ENCODE results near the gene PLXNC1. TPM values are rescaled to one million over a fixed set of nuclear protein-coding genes. Genes with fewer than 3 reads are reported as not detected.

The PLXNC1 gene
- total and polyA plus RNA-seq, 5 donors: 2.4 to 7.6 (median 5.1) TPM

GRCh38 chr12:94284046-94284445, 135.7 kb downstream of the PLXNC1 start:
- H3K4me3 ChIP-seq (ENCODE audit: low read length): no peak overlapping the region
- ATAC-seq: no peak

DNA sequence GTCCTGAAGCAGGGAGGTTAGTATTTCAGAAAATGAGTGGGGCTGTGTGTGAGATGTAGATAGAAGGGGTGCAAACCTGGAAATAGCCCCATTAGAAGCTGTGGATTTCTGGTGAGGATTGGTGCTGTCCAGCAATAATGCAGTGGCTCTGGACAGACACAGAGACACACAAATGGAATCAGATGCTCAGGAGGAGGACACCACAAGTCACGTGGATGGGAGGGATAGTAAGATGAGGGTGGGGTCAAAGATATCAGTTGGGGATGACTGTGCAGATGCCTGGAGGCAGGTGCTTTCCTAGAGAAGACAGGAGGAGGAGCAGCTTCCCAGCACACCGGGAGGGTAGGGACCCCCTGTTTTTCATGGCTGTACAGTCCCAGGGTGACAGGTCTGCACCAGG, 136.5 kb downstream of the PLXNC1 start:
- no peaks in the 10 kb centered on the region for H3K9me3 ChIP-seq (ENCODE audit: control insufficient read depth, low read length)
- no peak overlapping the region for H3K4me3 ChIP-seq (ENCODE audit: low read length)
- H3K4me1 ChIP-seq (ENCODE audit: control insufficient read depth, insufficient read depth, low read length): peaks cover 12% of the 10 kb centered on the region
- WGBS: 87% methylated on average over 2 of the region's 2 CpGs
- DNase-seq (no peak), ATAC-seq (no peak)
- no peak overlapping the region for H3K27ac ChIP-seq (ENCODE audit: low read length)
- no peaks in the 10 kb centered on the region for H3K27me3 ChIP-seq (ENCODE audit: control insufficient read depth, insufficient read depth)
- intact Hi-C loops (cut with DNase I): no loop called here

More at GRCh38 chr12:94284046-94284445, 135.7 kb downstream of the PLXNC1 start:
- Histone ChIP-seq H3K27ac (ENCODE audit: low read length) (no peak overlapping the region), H3K9me3 (ENCODE audit: control insufficient read depth, low read length) (no peaks in the 10 kb centered on the region), H3K4me1 (ENCODE audit: control insufficient read depth, insufficient read depth, low read length) (peaks cover 5% of the 10 kb centered on the region), H3K27me3 (ENCODE audit: control insufficient read depth, insufficient read depth) (no peaks in the 10 kb centered on the region)
- intact Hi-C loops (cut with DNase I): no loop called here
- DNase-seq: no peak
- 96% methylated on average over 1 of the region's 1 CpG for WGBS

DNA sequence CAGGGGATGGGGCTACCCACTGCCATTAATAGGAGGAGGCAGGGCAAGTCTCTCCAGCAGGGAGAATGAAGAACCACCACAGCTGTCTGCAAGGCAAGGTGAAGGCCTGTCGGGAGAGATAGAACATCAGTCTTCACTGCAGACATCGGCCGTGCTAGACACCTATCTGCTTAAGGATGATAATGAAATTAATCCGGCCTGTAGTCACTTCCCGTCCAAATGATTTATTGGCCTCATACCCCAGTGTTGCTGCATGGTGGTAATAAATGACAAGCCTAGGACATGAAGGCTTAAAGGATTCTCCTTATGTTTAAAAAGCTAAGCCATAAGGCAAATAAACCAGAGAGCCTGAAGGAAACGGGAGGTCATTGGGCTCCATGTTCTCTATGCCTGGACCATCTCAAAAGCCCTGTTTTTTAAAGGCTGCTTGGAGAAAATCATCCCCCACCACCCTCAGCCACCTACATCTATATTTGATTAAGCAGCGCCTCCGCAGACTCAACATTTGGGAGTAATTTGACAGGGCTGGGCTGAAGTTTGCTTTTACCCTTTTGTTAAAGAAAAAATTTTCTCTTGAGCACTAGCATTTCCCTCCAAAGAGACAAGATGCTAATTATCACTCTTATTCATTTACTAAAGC, 137.7 kb downstream of the PLXNC1 start:
- WGBS: 92% methylated on average over 8 of the region's 8 CpGs
- Histone ChIP-seq H3K4me3 (ENCODE audit: low read length) (no peak overlapping the region), H3K4me1 (ENCODE audit: control insufficient read depth, insufficient read depth, low read length) (peaks cover 17% of the 10 kb centered on the region), H3K27ac (ENCODE audit: low read length) (no peak overlapping the region), H3K27me3 (ENCODE audit: control insufficient read depth, insufficient read depth) (no peaks in the 10 kb centered on the region), H3K9me3 (ENCODE audit: control insufficient read depth, low read length) (no peaks in the 10 kb centered on the region)
- no peak for ATAC-seq
- intact Hi-C loops (cut with DNase I): no loop called here
- DNase-seq: no peak

- Histone ChIP-seq H3K27ac (ENCODE audit: low read length) (no peak overlapping the region), H3K4me3 (ENCODE audit: low read length) (no peak overlapping the region), H3K27me3 (ENCODE audit: control insufficient read depth, insufficient read depth) (no peaks in the 10 kb centered on the region), H3K9me3 (ENCODE audit: control insufficient read depth, low read length) (no peaks in the 10 kb centered on the region), H3K4me1 (ENCODE audit: control insufficient read depth, insufficient read depth, low read length) (peaks cover 17% of the 10 kb centered on the region)
- ATAC-seq: no peak
- intact Hi-C loops (cut with DNase I): no loop called here
- 74% methylated on average over 4 of the region's 4 CpGs for WGBS
- DNase-seq: no peak
These were observed 138.3 kb downstream of the PLXNC1 start for GRCh38 chr12:94286583-94287244.

DNA sequence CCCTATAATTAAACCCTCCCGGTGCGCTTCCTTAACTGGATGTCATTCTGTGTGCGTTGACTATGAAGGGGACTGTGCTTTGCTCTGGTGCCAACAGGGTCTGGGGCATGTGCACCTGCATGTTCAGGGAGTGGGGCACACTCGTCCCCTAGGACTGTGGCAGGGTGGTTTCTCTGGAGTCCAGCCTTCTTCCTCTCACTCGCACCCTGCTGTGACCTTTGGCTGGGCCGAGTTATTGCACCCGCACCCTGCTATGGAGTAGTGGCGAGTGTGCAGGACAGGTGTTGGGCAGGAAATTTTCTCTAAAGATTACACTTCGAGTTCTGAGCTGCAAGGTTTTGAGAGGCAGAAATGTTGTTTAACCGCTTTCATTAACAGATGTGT, 138.9 kb downstream of the PLXNC1 start:
- no peak for ATAC-seq
- 76% methylated on average over 10 of the region's 10 CpGs for WGBS
- Histone ChIP-seq H3K4me3 (ENCODE audit: low read length) (no peak overlapping the region), H3K27me3 (ENCODE audit: control insufficient read depth, insufficient read depth) (no peaks in the 10 kb centered on the region), H3K9me3 (ENCODE audit: control insufficient read depth, low read length) (no peaks in the 10 kb centered on the region), H3K27ac (ENCODE audit: low read length) (no peak overlapping the region), H3K4me1 (ENCODE audit: control insufficient read depth, insufficient read depth, low read length) (peaks cover 16% of the 10 kb centered on the region)
- intact Hi-C loops (cut with DNase I): no loop called here
- no peak for DNase-seq

DNA sequence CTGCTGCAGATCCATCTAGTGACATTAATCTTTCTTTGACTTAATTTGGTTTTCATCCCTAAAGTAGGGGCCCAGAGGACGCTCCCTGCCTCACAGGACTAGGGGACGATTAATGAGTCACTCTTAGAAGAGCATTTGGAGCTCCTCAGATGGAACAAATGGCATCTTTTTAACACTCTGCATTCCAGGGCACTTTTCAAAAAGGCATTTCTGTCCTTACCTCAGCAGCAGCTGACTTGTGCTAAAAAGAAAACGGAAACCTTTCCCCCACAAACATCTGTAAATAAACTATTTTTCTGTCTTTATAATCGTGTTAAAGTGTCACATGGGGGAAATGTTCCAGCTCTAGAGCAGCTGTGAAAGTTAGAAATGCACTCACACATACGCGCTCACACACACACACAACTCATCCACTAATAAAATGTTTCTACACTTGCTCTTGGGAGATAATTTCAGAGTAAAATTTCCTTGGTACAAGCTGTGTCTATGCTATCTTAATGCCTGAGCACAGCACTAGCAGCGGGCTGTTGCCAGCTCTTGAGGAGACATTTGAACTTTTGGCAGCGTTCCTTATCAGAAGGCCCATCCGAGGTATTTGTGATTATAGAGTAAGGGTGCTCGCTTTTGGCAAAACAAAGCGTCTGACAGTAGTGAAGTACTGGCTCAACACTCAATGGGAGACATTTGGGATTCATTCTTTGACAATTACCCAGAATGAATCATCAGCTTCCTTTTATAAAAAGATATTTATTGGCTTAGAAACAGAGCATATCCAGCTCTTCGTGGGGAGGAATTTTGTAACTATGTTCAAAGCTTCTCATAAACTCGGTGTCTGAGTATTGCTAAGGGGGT, 141.3 kb downstream of the PLXNC1 start:
- H3K27me3 ChIP-seq (ENCODE audit: control insufficient read depth, insufficient read depth): no peaks in the 10 kb centered on the region
- peaks cover 14% of the 10 kb centered on the region for H3K4me1 ChIP-seq (ENCODE audit: control insufficient read depth, insufficient read depth, low read length)
- peak overlapping the region; percentile 83 for H3K27ac ChIP-seq (ENCODE audit: low read length)
- intact Hi-C loops (cut with DNase I): loop anchor here in 1 of 4 donors (10.0 kb wide), 1 partner anchor 135 kb away; no protein-coding TSS in a partner anchor
- DNase-seq: peak in 2 of 3 donors; percentile 35 to 78
- no peaks in the 10 kb centered on the region for H3K9me3 ChIP-seq (ENCODE audit: control insufficient read depth, low read length)
- WGBS: 18% methylated on average over 13 of the region's 13 CpGs
- H3K4me3 ChIP-seq (ENCODE audit: low read length): no peak overlapping the region
- peak; percentile 74 to 75 for ATAC-seq

GRCh38 chr12:94290353-94290752, 142.0 kb downstream of the PLXNC1 start:
- intact Hi-C loops (cut with DNase I): loop anchor here in 1 of 4 donors (10.0 kb wide), 1 partner anchor 136 kb away; no protein-coding TSS in a partner anchor
- DNase-seq (peak in 2 of 3 donors; percentile 69 to 76), ATAC-seq (peak; percentile 67 to 76)
- H3K4me1 ChIP-seq (ENCODE audit: control insufficient read depth, insufficient read depth, low read length): peaks cover 14% of the 10 kb centered on the region
- no peaks in the 10 kb centered on the region for H3K9me3 ChIP-seq (ENCODE audit: control insufficient read depth, low read length)
- peak overlapping the region; percentile 14 for H3K27ac ChIP-seq (ENCODE audit: low read length)
- H3K27me3 ChIP-seq (ENCODE audit: control insufficient read depth, insufficient read depth): no peaks in the 10 kb centered on the region
- 31% methylated on average over 4 of the region's 4 CpGs for WGBS
- no peak overlapping the region for H3K4me3 ChIP-seq (ENCODE audit: low read length)

GRCh38 chr12:94297096-94297699, 148.8 kb downstream of the PLXNC1 start:
- H3K4me3 ChIP-seq (ENCODE audit: low read length): no peak overlapping the region
- intact Hi-C loops (cut with DNase I): loop anchor here in 1 of 4 donors (10.0 kb wide), 1 partner anchor 142 kb away; no protein-coding TSS in a partner anchor

GRCh38 chr12:94297876-94298505, 149.6 kb downstream of the PLXNC1 start:
- intact Hi-C loops (cut with DNase I): loop anchor here in 1 of 4 donors (10.0 kb wide), 1 partner anchor 143 kb away; no protein-coding TSS in a partner anchor
- DNase-seq (no peak), ATAC-seq (no peak)
- Histone ChIP-seq H3K27ac (ENCODE audit: low read length) (no peak overlapping the region), H3K27me3 (ENCODE audit: control insufficient read depth, insufficient read depth) (no peaks in the 10 kb centered on the region), H3K4me3 (ENCODE audit: low read length) (no peak overlapping the region), H3K4me1 (ENCODE audit: control insufficient read depth, insufficient read depth, low read length) (peaks cover 8% of the 10 kb centered on the region), H3K9me3 (ENCODE audit: control insufficient read depth, low read length) (no peaks in the 10 kb centered on the region)
- WGBS: 92% methylated on average over 2 of the region's 2 CpGs

More at GRCh38 chr12:94297096-94297699, 148.8 kb downstream of the PLXNC1 start:
- Histone ChIP-seq H3K4me1 (ENCODE audit: control insufficient read depth, insufficient read depth, low read length) (peaks cover 8% of the 10 kb centered on the region), H3K27me3 (ENCODE audit: control insufficient read depth, insufficient read depth) (no peaks in the 10 kb centered on the region), H3K9me3 (ENCODE audit: control insufficient read depth, low read length) (no peaks in the 10 kb centered on the region), H3K27ac (ENCODE audit: low read length) (no peak overlapping the region)
- WGBS: 94% methylated on average over 6 of the region's 6 CpGs
- DNase-seq: no peak
- ATAC-seq: no peak

- no peak for ATAC-seq
- Histone ChIP-seq H3K9me3 (ENCODE audit: control insufficient read depth, low read length) (no peaks in the 10 kb centered on the region), H3K4me3 (ENCODE audit: low read length) (no peak overlapping the region), H3K4me1 (ENCODE audit: control insufficient read depth, insufficient read depth, low read length) (peaks cover 10% of the 10 kb centered on the region), H3K27ac (ENCODE audit: low read length) (no peak overlapping the region), H3K27me3 (ENCODE audit: control insufficient read depth, insufficient read depth) (no peaks in the 10 kb centered on the region)
- intact Hi-C loops (cut with DNase I): loop anchor here in 1 of 4 donors (10.0 kb wide), 1 partner anchor 145 kb away; no protein-coding TSS in a partner anchor
- WGBS: 69% methylated on average over 1 of the region's 1 CpG
- DNase-seq: no peak
These were observed 151.5 kb downstream of the PLXNC1 start for GRCh38 chr12:94299846-94300245.
